GM12878 (cell line): ENCODE measurements around the gene ANKRD11. TPM values are rescaled to one million over a fixed set of nuclear protein-coding genes. Genes with fewer than 3 reads are reported as not detected.

Experiments used
- ATF2 ChIP-seq: IDR thresholded peaks from 2 replicates; pipeline ENCODE4 v1.6.1; 2012; ENCODE audit warnings: low read length, inconsistent platforms
- ATF7 ChIP-seq: fragments of 450-650 bp; IDR thresholded peaks from 2 replicates; pipeline ENCODE4 v1.6.1; 2016; ENCODE audit warnings: low read depth, mild to moderate bottlenecking
- BHLHE40 ChIP-seq, 2 experiments: fragments of 450-650 bp in 1 of 2; IDR thresholded peaks; 2 replicates each; pipeline ENCODE4 v1.6.1; 2011 to 2017; ENCODE audit warnings: low read depth in 2 of 2, borderline replicate concordance in 1 of 2, improper control_type of control experiment in 1 of 2, low read length in 1 of 2, mild to moderate bottlenecking in 1 of 2
- BRCA1 ChIP-seq: IDR thresholded peaks from 2 replicates; pipeline ENCODE4 v1.6.1; 2011; ENCODE audit warnings: low read depth, low read length, improper control_type of control experiment
- CHD1 ChIP-seq: IDR thresholded peaks from 2 replicates; pipeline ENCODE4 v1.6.1; 2012; ENCODE audit warnings: low read depth, low read length, improper control_type of control experiment
- CTCF ChIP-seq, 3 experiments: IDR thresholded peaks in 2 of 3; conservative IDR thresholded peaks in 1 of 3; 2 replicates each; pipeline ENCODE4 v1.5.1; 2011; ENCODE audit warnings: low read depth in 3 of 3, low read length in 3 of 3, mild to moderate bottlenecking in 3 of 3, control low read depth in 2 of 3, moderate library complexity in 2 of 3, inconsistent platforms in 1 of 3, mixed read lengths in 1 of 3; ENCODE audit not compliant: control insufficient read depth in 2 of 3, insufficient read depth in 1 of 3; ENCODE audit errors: extremely low read depth in 1 of 3
- EED ChIP-seq: sonication (generic); IDR thresholded peaks from 2 replicates; pipeline ENCODE4 v1.6.1; 2016; ENCODE audit warnings: antibody characterized with exemption, low read depth
- HCFC1 ChIP-seq: fragments of 150-350 bp; IDR thresholded peaks from 2 replicates; pipeline ENCODE4 v1.6.1; 2014; ENCODE audit warnings: low read length
- NFYA ChIP-seq: IDR thresholded peaks from 2 replicates; pipeline ENCODE4 v1.6.1; 2011; ENCODE audit warnings: low read depth, mild to moderate bottlenecking, low read length, improper control_type of control experiment, borderline replicate concordance
- POLR2A ChIP-seq: IDR thresholded peaks from 2 replicates; pipeline ENCODE4 v1.6.1; 2011; ENCODE audit warnings: low read depth, mild to moderate bottlenecking, low read length
- SIX5 ChIP-seq: IDR thresholded peaks from 2 replicates; pipeline ENCODE4 v1.6.1; 2011; ENCODE audit warnings: mild to moderate bottlenecking, low read depth, low read length, moderate library complexity; ENCODE audit not compliant: severe bottlenecking
- SPI1 ChIP-seq: IDR thresholded peaks from 2 replicates; pipeline ENCODE4 v1.6.1; 2011; ENCODE audit warnings: low read depth, mild to moderate bottlenecking, low read length, moderate library complexity, borderline replicate concordance; ENCODE audit not compliant: insufficient read depth
- TCF7 ChIP-seq: IDR thresholded peaks from 2 replicates; pipeline ENCODE4 v1.6.1; 2014; ENCODE audit warnings: antibody characterized with exemption, borderline replicate concordance
- ZNF622 ChIP-seq: fragments of 450-650 bp; IDR thresholded peaks from 2 replicates; pipeline ENCODE4 v1.6.1; 2017; ENCODE audit warnings: mild to moderate bottlenecking, inconsistent platforms
- ZNF687 ChIP-seq: fragments of 450-650 bp; IDR thresholded peaks from 2 replicates; pipeline ENCODE4 v1.6.1; 2017; ENCODE audit warnings: mild to moderate bottlenecking, moderate library complexity
- polyA plus RNA-seq, 11 experiments: library from polyadenylated mRNA; depleted of rRNA in 4 of 11; unstranded in 6 of 11; stranded (reverse) in 5 of 11; fragments of >200 nt; fragmentation: Nextera tagmentation in 4 of 11; fragmentation: Illumina TruSeq in 1 of 11; extraction: Ambion mirVana in 4 of 11; extraction: Trizol in 1 of 11; gene quantifications; 1 replicate in 1 of 11; 2 replicates in 10 of 11; pipeline versions ENCODE4 v1.2.1 to v1.2.3, GENCODE V29; 2011 to 2016; ENCODE audit warnings: inconsistent platforms in 2 of 11, missing spikeins in 2 of 11, low read depth in 1 of 11
- total RNA-seq, 4 experiments: library from RNA; depleted of rRNA in 3 of 4; stranded (reverse); fragments of >200 nt in 3 of 4; fragmentation: Illumina TruSeq in 1 of 4; extraction: Trizol in 1 of 4; gene quantifications; 2 replicates each; pipeline versions ENCODE4 v1.2.1 to v1.2.3, GENCODE V29; 2013 to 2021
- TF ChIP-seq, protein P1 (sequence below): fragments of 450-650 bp; IDR thresholded peaks from 2 replicates; pipeline ENCODE4 v1.6.1; 2017; ENCODE audit warnings: mild to moderate bottlenecking, low read depth, inconsistent platforms; ENCODE audit not compliant: poor library complexity, severe bottlenecking
- TF ChIP-seq, protein P2 (sequence below): fragments of 450-650 bp; IDR thresholded peaks from 2 replicates; pipeline ENCODE4 v1.6.1; 2016; ENCODE audit warnings: mild to moderate bottlenecking

The ANKRD11 gene
- total and polyA plus RNA-seq, 10 of the 15 experiments (the other 5 are each of a cell fraction or from before 2014, with no cell fraction given) = 5.1 to 103 (median 27.4) TPM

DNA sequence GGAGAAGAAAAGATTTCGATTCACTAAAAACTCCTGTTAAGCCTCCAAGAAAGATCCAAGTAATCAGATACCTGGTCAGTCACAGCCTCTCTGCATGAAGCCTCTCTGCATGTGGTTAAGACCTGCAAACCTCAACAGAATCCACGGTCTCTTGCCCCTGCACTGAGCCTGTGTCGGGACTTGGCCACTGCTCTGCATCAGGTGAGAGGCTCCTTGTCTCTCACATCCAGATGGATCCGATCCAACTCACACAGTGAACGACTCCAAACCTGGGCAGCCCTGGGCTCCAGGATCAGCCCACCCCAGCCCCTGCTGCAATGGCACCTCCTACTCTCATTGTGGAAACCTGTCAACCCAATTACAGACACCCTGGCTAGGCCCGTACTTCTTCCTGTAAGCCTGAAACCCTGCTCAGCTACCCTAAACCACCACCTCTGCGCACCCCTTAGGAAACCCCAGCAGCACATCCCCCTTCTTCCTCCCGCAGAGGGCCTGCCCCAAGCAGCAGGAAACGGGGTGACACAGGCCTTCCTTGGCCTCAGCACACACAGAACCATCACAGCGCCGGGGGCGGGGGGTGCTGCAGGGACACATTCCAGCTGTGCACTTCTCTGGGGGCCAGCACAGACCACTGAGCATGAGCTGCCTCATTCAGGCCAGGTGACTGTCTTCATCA lies 129.5 kb downstream of the ANKRD11 start (continued):
- TF ChIP-seq, protein P1, sequence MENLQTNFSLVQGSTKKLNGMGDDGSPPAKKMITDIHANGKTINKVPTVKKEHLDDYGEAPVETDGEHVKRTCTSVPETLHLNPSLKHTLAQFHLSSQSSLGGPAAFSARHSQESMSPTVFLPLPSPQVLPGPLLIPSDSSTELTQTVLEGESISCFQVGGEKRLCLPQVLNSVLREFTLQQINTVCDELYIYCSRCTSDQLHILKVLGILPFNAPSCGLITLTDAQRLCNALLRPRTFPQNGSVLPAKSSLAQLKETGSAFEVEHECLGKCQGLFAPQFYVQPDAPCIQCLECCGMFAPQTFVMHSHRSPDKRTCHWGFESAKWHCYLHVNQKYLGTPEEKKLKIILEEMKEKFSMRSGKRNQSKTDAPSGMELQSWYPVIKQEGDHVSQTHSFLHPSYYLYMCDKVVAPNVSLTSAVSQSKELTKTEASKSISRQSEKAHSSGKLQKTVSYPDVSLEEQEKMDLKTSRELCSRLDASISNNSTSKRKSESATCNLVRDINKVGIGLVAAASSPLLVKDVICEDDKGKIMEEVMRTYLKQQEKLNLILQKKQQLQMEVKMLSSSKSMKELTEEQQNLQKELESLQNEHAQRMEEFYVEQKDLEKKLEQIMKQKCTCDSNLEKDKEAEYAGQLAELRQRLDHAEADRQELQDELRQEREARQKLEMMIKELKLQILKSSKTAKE = no peak
- peak; percentile 91 for TF ChIP-seq EED
- TF ChIP-seq, protein P2, sequence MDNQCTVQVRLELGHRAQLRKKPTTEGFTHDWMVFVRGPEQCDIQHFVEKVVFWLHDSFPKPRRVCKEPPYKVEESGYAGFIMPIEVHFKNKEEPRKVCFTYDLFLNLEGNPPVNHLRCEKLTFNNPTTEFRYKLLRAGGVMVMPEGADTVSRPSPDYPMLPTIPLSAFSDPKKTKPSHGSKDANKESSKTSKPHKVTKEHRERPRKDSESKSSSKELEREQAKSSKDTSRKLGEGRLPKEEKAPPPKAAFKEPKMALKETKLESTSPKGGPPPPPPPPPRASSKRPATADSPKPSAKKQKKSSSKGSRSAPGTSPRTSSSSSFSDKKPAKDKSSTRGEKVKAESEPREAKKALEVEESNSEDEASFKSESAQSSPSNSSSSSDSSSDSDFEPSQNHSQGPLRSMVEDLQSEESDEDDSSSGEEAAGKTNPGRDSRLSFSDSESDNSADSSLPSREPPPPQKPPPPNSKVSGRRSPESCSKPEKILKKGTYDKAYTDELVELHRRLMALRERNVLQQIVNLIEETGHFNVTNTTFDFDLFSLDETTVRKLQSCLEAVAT = 0 out of 2 replicates have a peak, but pooled peaks have one; percentile 27
- TF ChIP-seq ZNF687 = 0 out of 2 replicates have a peak, but pooled peaks have one; percentile 47
- TF ChIP-seq BRCA1 = no peak
- no peak for TF ChIP-seq CHD1
- TF ChIP-seq CTCF (IDR thresholded peaks at IDR 0.05 in 2 of 3, conservative IDR thresholded peaks at IDR 0.05 in 1 of 3; ENCODE audit: control insufficient read depth in 2 of 3, extremely low read depth in 1 of 3, insufficient read depth in 1 of 3, low read depth in 3 of 3, low read length in 3 of 3) = no peak
- no peak for TF ChIP-seq HCFC1
- TF ChIP-seq SIX5 = no peak
- no peak for TF ChIP-seq POLR2A
- peak; percentile 51; the same call in 1 of the 2 replicates for TF ChIP-seq ATF7
- no peak for TF ChIP-seq TCF7
- TF ChIP-seq ZNF622 = no peak
- TF ChIP-seq BHLHE40 (IDR thresholded peaks at IDR 0.05; ENCODE audit: borderline replicate concordance in 1 of 2, low read depth in 2 of 2, low read length in 1 of 2) = peak; percentile 21 to 61; a peak in 2 of 4 replicates
- peak; percentile 35; the same call in 1 of the 2 replicates for TF ChIP-seq SPI1
- TF ChIP-seq NFYA = no peak
- no peak; the same call in 1 of the 2 replicates for TF ChIP-seq ATF2
